PC-9 (cell line): ENCODE data around the gene LDHD.

Source experiments
- EZH2 ChIP-seq: fragments of 200-600 bp; sonication (generic); IDR thresholded peaks from 2 replicates; pipeline ENCODE4 v1.8.0; 2017; ENCODE audit warnings: antibody characterized with exemption, low read depth
- TF ChIP-seq, protein P1 (sequence below): fragments of 200-600 bp; sonication (generic); conservative IDR thresholded peaks from 2 replicates; pipeline ENCODE4 v1.6.1; 2017; ENCODE audit warnings: mixed run types, antibody characterized with exemption, mild to moderate bottlenecking, moderate library complexity

DNA sequence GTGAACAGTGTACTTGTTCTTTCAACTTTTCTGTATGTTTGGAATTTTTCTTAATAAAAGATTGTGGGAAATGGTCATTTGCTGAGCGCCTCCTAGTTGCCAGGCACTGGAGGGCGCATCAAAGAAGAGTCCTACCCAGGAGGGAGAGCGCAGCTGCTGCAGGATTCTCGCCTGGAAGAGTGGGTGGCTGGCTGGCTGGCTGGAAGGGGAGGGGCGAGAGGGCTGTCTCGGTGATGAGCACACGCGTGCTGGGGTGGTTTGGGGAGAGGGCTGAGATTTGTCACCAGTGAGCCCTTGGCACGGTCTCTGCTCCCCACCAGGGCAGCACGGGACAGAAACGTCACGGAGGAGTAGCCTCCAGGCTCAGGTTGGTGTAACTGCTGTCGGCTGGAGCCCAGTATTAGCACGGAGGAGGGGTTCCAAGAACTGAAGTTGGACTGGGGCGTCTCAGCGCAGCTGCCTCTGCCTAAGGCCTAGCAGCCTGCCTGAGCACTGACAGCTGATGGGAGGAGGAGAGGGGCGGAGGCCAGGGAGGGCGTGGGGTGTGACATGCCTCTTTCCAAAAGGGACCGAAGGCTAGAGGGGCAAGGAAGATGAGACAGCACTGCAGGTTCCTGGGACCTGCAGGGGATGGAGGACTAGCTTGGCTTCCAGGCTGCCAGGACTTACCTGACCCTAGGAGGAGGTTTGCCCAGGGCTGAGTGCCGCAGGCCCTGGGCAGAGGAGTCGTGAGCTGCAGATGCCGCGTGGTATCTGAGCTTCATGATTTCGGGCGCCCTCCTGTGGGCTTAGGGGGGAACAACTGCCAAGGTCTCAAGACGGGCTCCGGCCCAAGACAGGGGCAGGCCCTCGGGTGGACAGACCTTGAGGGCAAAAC, 5.7 kb downstream of the LDHD start:
- TF ChIP-seq, protein P1, sequence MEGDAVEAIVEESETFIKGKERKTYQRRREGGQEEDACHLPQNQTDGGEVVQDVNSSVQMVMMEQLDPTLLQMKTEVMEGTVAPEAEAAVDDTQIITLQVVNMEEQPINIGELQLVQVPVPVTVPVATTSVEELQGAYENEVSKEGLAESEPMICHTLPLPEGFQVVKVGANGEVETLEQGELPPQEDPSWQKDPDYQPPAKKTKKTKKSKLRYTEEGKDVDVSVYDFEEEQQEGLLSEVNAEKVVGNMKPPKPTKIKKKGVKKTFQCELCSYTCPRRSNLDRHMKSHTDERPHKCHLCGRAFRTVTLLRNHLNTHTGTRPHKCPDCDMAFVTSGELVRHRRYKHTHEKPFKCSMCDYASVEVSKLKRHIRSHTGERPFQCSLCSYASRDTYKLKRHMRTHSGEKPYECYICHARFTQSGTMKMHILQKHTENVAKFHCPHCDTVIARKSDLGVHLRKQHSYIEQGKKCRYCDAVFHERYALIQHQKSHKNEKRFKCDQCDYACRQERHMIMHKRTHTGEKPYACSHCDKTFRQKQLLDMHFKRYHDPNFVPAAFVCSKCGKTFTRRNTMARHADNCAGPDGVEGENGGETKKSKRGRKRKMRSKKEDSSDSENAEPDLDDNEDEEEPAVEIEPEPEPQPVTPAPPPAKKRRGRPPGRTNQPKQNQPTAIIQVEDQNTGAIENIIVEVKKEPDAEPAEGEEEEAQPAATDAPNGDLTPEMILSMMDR: peak; percentile 89
- TF ChIP-seq EZH2: no peak
